HG02623 (cell line): ENCODE results near the gene C1orf146.
"Not testable (repeated sequence)": the region's sequence is repeated elsewhere in the genome, so short reads cannot be mapped to it uniquely, and the experiment has no call there.

Experiments used
- ATAC-seq: cut with Tn5 transposase; IDR thresholded peaks from one replicate; pipeline ENCODE4 v1.9.1; 2021; ENCODE audit warnings: moderate library complexity; ENCODE audit not compliant: unreplicated experiment

The C1orf146 gene

GRCh38 chr1:92217721-92218120 is at the start of gene C1orf146:
C1orf146 (plus strand) TSS chr1:92217915; CDS start chr1:92231421, 13,506 bp downstream.
- ATAC-seq = no peak

- no peak for ATAC-seq
Observed at GRCh38 chr1:92168657-92169056, 49.1 kb upstream of the C1orf146 start.

GRCh38 chr1:92169214-92170005 is 48.3 kb upstream of the C1orf146 start:
- ATAC-seq = no peak

GRCh38 chr1:92184632-92185031 is 33.1 kb upstream of the C1orf146 start:
- ATAC-seq = no peak

GRCh38 chr1:92186081-92186480 is 31.6 kb upstream of the C1orf146 start:
- ATAC-seq = no peak

GRCh38 chr1:92188436-92189255 is 29.1 kb upstream of the C1orf146 start:
- ATAC-seq = no peak

- no peak for ATAC-seq
Observed at GRCh38 chr1:92191726-92192125, 26.0 kb upstream of the C1orf146 start.

GRCh38 chr1:92192246-92192645 is 25.5 kb upstream of the C1orf146 start:
- no peak for ATAC-seq

GRCh38 chr1:92194511-92194910 is 23.2 kb upstream of the C1orf146 start:
- no peak for ATAC-seq

- ATAC-seq = no peak
Observed at GRCh38 chr1:92201973-92202372, 15.7 kb upstream of the C1orf146 start.

- no peak for ATAC-seq
Observed at GRCh38 chr1:92203105-92203504, 14.6 kb upstream of the C1orf146 start.

- ATAC-seq = no peak
Observed at GRCh38 chr1:92210701-92211100, 7.0 kb upstream of the C1orf146 start.

GRCh38 chr1:92211166-92211565 is 6.5 kb upstream of the C1orf146 start:
- ATAC-seq = no peak

GRCh38 chr1:92218559-92218958 is 844 bp downstream of the C1orf146 start:
- no peak for ATAC-seq

- ATAC-seq = no peak
Observed at GRCh38 chr1:92219028-92219427, 1.3 kb downstream of the C1orf146 start.

- ATAC-seq = no peak
Observed at GRCh38 chr1:92228401-92228800, 10.7 kb downstream of the C1orf146 start.

- no peak for ATAC-seq
Observed at GRCh38 chr1:92230736-92231135, 13.0 kb downstream of the C1orf146 start.

- no peak for ATAC-seq
Observed at GRCh38 chr1:92240034-92240433, 22.3 kb downstream of the C1orf146 start.

GRCh38 chr1:92244376-92244775 is 26.7 kb downstream of the C1orf146 start:
- ATAC-seq = no peak

GRCh38 chr1:92254714-92255113 is 37.0 kb downstream of the C1orf146 start:
- ATAC-seq = not testable (repeated sequence)

- ATAC-seq = no peak
Observed at GRCh38 chr1:92259350-92259749, 41.6 kb downstream of the C1orf146 start.

GRCh38 chr1:92262516-92262915 is 44.8 kb downstream of the C1orf146 start:
- ATAC-seq = no peak
